ENCODE results near the gene TMEM272.

DNA sequence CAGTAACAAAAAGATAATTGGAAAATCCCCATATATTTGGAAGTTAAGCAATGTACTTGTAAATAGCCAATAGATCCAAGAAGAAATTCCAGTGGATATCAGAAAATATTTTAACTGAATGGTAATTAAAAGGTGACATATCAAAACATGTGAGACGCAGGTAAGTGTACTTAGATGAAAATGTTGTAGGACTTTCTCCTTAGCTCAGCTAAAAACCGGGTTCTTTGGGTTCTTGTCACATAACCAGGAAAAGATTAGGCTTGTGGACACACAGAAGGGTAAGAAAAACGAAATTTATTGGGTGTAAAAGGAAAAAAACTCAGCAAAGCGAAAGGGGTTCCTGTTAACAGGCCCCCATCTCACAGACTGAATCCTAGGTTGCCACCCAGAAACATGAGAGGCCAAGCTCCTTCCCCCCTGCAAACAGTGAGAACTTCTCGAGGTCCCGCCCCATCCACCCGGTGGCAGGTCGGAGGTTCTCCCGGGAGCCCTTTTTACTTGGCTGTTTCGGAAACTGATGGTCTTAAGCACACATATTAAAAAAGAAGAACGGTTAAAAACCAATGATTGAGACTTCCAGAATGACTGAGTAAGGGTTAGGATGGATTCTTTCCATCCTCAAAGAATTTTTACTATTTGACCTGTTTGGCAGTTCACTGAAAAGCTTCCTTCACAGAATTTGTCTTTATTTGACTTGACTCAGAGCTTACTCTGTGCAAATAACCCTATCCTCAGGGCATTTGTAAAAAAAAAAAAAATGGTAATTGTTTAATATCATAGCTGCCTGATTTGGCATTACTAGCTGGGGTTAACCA lies 13.7 kb upstream of the TMEM272 start:
- TF ChIP-seq, protein P1, sequence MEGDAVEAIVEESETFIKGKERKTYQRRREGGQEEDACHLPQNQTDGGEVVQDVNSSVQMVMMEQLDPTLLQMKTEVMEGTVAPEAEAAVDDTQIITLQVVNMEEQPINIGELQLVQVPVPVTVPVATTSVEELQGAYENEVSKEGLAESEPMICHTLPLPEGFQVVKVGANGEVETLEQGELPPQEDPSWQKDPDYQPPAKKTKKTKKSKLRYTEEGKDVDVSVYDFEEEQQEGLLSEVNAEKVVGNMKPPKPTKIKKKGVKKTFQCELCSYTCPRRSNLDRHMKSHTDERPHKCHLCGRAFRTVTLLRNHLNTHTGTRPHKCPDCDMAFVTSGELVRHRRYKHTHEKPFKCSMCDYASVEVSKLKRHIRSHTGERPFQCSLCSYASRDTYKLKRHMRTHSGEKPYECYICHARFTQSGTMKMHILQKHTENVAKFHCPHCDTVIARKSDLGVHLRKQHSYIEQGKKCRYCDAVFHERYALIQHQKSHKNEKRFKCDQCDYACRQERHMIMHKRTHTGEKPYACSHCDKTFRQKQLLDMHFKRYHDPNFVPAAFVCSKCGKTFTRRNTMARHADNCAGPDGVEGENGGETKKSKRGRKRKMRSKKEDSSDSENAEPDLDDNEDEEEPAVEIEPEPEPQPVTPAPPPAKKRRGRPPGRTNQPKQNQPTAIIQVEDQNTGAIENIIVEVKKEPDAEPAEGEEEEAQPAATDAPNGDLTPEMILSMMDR (IDR thresholded peaks at IDR 0.05) = no peak
- TF ChIP-seq POLR2A (IDR thresholded peaks at IDR 0.05) = no peak
- TF ChIP-seq POLR2AphosphoS5 (IDR thresholded peaks at IDR 0.05) = no peak

Measured in transverse colon (tissue), 4 donors.